Astrocyte (in vitro differentiated cells and primary cell): ENCODE results near the gene MLPH. TPM values are rescaled to one million over a fixed set of nuclear protein-coding genes. Genes with fewer than 3 reads are reported as not detected.

Source experiments
- DNase-seq: peaks from one replicate; pipeline ENCODE4 v3.0.0-alpha.2; 2010; ENCODE audit warnings: low read depth
- FAIRE-seq: peaks from 2 replicates; lab custom pipeline; 2011; peaks lifted over from hg19 to GRCh38; lab: Jason Lieb, UNC
- H2AFZ ChIP-seq: 2 replicates; pipeline ENCODE4 v1.6.0; 2012; ENCODE audit warnings: low read depth, low read length, inconsistent platforms
- H3K27ac ChIP-seq: 2 replicates; pipeline ENCODE4 v1.5.1; 2011; ENCODE audit warnings: low read depth, low read length, inconsistent platforms
- H3K27me3 ChIP-seq: 2 replicates; pipeline ENCODE4 v1.6.0; 2011; ENCODE audit warnings: low read length, inconsistent platforms; ENCODE audit not compliant: insufficient read depth
- H3K36me3 ChIP-seq: 2 replicates; pipeline ENCODE4 v1.5.1; 2011; ENCODE audit warnings: low read length, inconsistent platforms; ENCODE audit not compliant: insufficient read depth
- H3K4me1 ChIP-seq: 2 replicates; pipeline ENCODE4 v1.5.1; 2011; ENCODE audit warnings: low read length, inconsistent platforms; ENCODE audit not compliant: insufficient read depth
- H3K4me2 ChIP-seq: 2 replicates; pipeline ENCODE4 v1.6.0; 2012; ENCODE audit warnings: low read length, inconsistent platforms
- H3K4me3 ChIP-seq: 2 replicates; pipeline ENCODE4 v1.5.1; 2011; ENCODE audit warnings: low read depth, mild to moderate bottlenecking, low read length, inconsistent platforms; ENCODE audit not compliant: insufficient read depth
- H3K79me2 ChIP-seq: 2 replicates; pipeline ENCODE4 v1.6.0; 2012; ENCODE audit warnings: mild to moderate bottlenecking, low read length, inconsistent platforms; ENCODE audit not compliant: insufficient read depth
- H3K9ac ChIP-seq: 2 replicates; pipeline ENCODE4 v1.6.0; 2012; ENCODE audit warnings: mild to moderate bottlenecking, low read length, inconsistent platforms
- H3K9me3 ChIP-seq: 2 replicates; pipeline ENCODE4 v1.5.1; 2012; ENCODE audit warnings: low read depth, mild to moderate bottlenecking, low read length, inconsistent platforms; ENCODE audit not compliant: insufficient read depth
- H4K20me1 ChIP-seq: 2 replicates; pipeline ENCODE4 v1.6.0; 2012; ENCODE audit warnings: low read length, inconsistent platforms; ENCODE audit not compliant: insufficient read depth
- H3K27ac Mint-ChIP-seq: one replicate; pipeline ENCODE4 v1.8.0; 2021; ENCODE audit warnings: mild to moderate bottlenecking, mixed read lengths; ENCODE audit not compliant: unreplicated experiment
- H3K27me3 Mint-ChIP-seq: one replicate; pipeline ENCODE4 v1.8.0; 2021; ENCODE audit warnings: low read depth, mixed read lengths; ENCODE audit not compliant: unreplicated experiment
- H3K36me3 Mint-ChIP-seq: one replicate; pipeline ENCODE4 v1.8.0; 2021; ENCODE audit warnings: low read depth, mixed read lengths; ENCODE audit not compliant: unreplicated experiment
- H3K4me1 Mint-ChIP-seq: one replicate; pipeline ENCODE4 v1.8.0; 2021; ENCODE audit warnings: low read depth, mixed read lengths; ENCODE audit not compliant: unreplicated experiment
- H3K4me3 Mint-ChIP-seq: one replicate; pipeline ENCODE4 v1.8.0; 2021; ENCODE audit warnings: mild to moderate bottlenecking, moderate library complexity, mixed read lengths; ENCODE audit not compliant: unreplicated experiment
- H3K9me3 Mint-ChIP-seq: one replicate; pipeline ENCODE4 v1.8.0; 2021; ENCODE audit warnings: mild to moderate bottlenecking, mixed read lengths; ENCODE audit not compliant: unreplicated experiment
- CTCF ChIP-seq: IDR thresholded peaks from 2 replicates; pipeline ENCODE4 v1.5.1; 2011; ENCODE audit warnings: low read depth, mild to moderate bottlenecking, inconsistent platforms, low read length, moderate library complexity; ENCODE audit not compliant: insufficient read depth
- EZH2 ChIP-seq: IDR thresholded peaks from 2 replicates; pipeline ENCODE4 v1.6.1; 2012; ENCODE audit warnings: mild to moderate bottlenecking, low read length, inconsistent platforms; ENCODE audit not compliant: insufficient read depth
- total RNA-seq: library from RNA; stranded (reverse); gene quantifications from 2 replicates; pipeline ENCODE4 v1.2.1, GENCODE V29; 2021

The MLPH gene
- total RNA-seq, 1 donor from 2014 or later: 14.2 TPM

- Histone ChIP-seq H2AFZ (no peak overlapping the region), H3K4me2 (no peak overlapping the region), H3K4me1 (no peaks in the 10 kb centered on the region), H3K4me3 (no peak overlapping the region), H3K79me2 (peaks cover 61% of the 10 kb centered on the region), H4K20me1 (peaks cover 44% of the 10 kb centered on the region), H3K9ac (no peak overlapping the region), H3K36me3 (peaks cover 42% of the 10 kb centered on the region), H3K27me3 (no peaks in the 10 kb centered on the region), H3K27ac (no peak overlapping the region), H3K9me3 (no peaks in the 10 kb centered on the region)
- peaks cover 1% of the 10 kb centered on the region for H3K9me3 Mint-ChIP-seq
- H3K4me3 Mint-ChIP-seq: no peak overlapping the region
- FAIRE-seq: no peak
- no peak overlapping the region for H3K27ac Mint-ChIP-seq
- H3K27me3 Mint-ChIP-seq: peaks cover 10% of the 10 kb centered on the region
- DNase-seq: no peak
- no peak for TF ChIP-seq EZH2
- no peak for TF ChIP-seq CTCF
- H3K36me3 Mint-ChIP-seq: peaks cover 10% of the 10 kb centered on the region
- peaks cover 15% of the 10 kb centered on the region for H3K4me1 Mint-ChIP-seq
These were observed 27.6 kb downstream of the MLPH start for GRCh38 chr2:237514474-237515130.

GRCh38 chr2:237515166-237515565, 28.1 kb downstream of the MLPH start:
- Histone ChIP-seq H3K4me2 (no peak overlapping the region), H4K20me1 (peaks cover 48% of the 10 kb centered on the region), H3K9ac (no peak overlapping the region), H3K79me2 (peaks cover 60% of the 10 kb centered on the region), H3K4me3 (no peak overlapping the region), H3K36me3 (peaks cover 43% of the 10 kb centered on the region), H3K27me3 (no peaks in the 10 kb centered on the region), H3K4me1 (no peaks in the 10 kb centered on the region), H3K27ac (no peak overlapping the region), H3K9me3 (no peaks in the 10 kb centered on the region), H2AFZ (no peak overlapping the region)
- no peak for FAIRE-seq
- Mint-ChIP-seq H3K4me3 (no peak overlapping the region), H3K27ac (no peak overlapping the region), H3K4me1 (peaks cover 15% of the 10 kb centered on the region), H3K36me3 (peaks cover 10% of the 10 kb centered on the region), H3K9me3 (peaks cover 1% of the 10 kb centered on the region), H3K27me3 (peaks cover 10% of the 10 kb centered on the region)
- DNase-seq: no peak
- TF ChIP-seq EZH2 (no peak), CTCF (no peak)

- Mint-ChIP-seq H3K4me3 (no peak overlapping the region), H3K4me1 (peaks cover 15% of the 10 kb centered on the region), H3K27ac (no peak overlapping the region), H3K36me3 (peaks cover 10% of the 10 kb centered on the region), H3K27me3 (peaks cover 10% of the 10 kb centered on the region), H3K9me3 (peaks cover 1% of the 10 kb centered on the region)
- H3K27ac ChIP-seq: no peak overlapping the region
- peaks cover 44% of the 10 kb centered on the region for H3K36me3 ChIP-seq
- no peak overlapping the region for H3K4me2 ChIP-seq
- H3K9me3 ChIP-seq: no peaks in the 10 kb centered on the region
- H3K79me2 ChIP-seq: peaks cover 61% of the 10 kb centered on the region
- H3K9ac ChIP-seq: no peak overlapping the region
- no peak overlapping the region for H2AFZ ChIP-seq
- peaks cover 48% of the 10 kb centered on the region for H4K20me1 ChIP-seq
- no peak overlapping the region for H3K4me3 ChIP-seq
- TF ChIP-seq CTCF (no peak), EZH2 (no peak)
- no peaks in the 10 kb centered on the region for H3K27me3 ChIP-seq
- DNase-seq (no peak), FAIRE-seq (no peak)
- H3K4me1 ChIP-seq: no peaks in the 10 kb centered on the region
These were observed 28.7 kb downstream of the MLPH start for GRCh38 chr2:237515621-237516275.
